ENCODE results near the gene TMEM97. TPM values are rescaled to one million over a fixed set of nuclear protein-coding genes. Genes with fewer than 3 reads are reported as not detected.
A peak's percentile ranks its signal among the peaks of the same experiment; 100 is the strongest.

Gene TMEM97
- total and polyA plus RNA-seq, 4 donors = 45.6 to 56.9 (median 55.1) TPM

- H3K4me1 ChIP-seq (ENCODE audit: control insufficient read depth, insufficient read depth, low read length) = peaks cover 32% of the 10 kb centered on the region
- peaks cover 44% of the 10 kb centered on the region for H3K36me3 ChIP-seq (ENCODE audit: control insufficient read depth, insufficient read depth, low read length)
- H3K27me3 ChIP-seq (ENCODE audit: control insufficient read depth, insufficient read depth, low read length) = no peaks in the 10 kb centered on the region
- no peak overlapping the region for H3K27ac ChIP-seq (ENCODE audit: low read depth, low read length)
- WGBS (ENCODE audit: insufficient coverage) = 83% methylated on average over 10 of the region's 10 CpGs
- no peak for DNase-seq (ENCODE audit: low read depth in 4 of 6, low spot score in 6 of 6)
- no peaks in the 10 kb centered on the region for H3K9me3 ChIP-seq (ENCODE audit: control insufficient read depth, insufficient read depth, low read length)
- no peak overlapping the region for H3K4me3 ChIP-seq (ENCODE audit: low read depth, low read length)
These were observed 50.7 kb downstream of the TMEM97 start for GRCh38 chr17:28369684-28370034.

DNA sequence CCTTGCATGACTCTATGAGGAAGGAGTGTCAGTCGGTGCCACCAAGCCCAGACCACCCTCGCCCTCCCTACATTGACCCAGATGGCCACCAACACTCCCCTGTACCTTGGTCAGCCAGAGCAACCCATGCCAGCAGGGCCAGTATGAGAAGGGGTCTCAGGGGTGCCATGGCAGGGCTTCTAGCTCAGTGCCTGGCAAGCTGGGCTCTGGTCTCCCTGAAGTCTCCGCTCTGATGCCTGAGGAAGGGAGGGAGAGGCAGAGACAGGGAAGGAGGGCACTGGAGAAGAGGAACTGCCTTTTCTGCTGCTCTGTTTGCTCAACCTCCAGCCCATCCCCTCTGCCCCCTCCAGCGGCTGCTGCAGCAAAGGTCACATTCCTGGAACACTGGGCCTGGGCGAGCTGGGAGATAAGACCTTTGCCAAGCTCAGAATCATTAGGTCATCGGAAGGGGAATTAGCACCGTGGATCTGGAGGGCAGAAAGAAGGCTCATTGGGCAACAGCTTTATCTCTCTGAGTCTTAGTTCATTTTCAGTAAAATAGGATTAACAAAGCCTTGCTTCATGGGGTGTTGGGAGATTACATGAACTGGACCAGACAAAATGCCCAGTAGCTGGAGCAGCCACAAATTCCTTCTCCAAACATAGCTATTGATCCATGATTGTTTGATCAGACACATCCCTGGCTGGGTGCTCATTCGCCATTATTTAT, 51.2 kb downstream of the TMEM97 start, which contains the start of gene VTN:
Gene VTN (minus strand): TSS at position 273 of the 709 bp plus-strand sequence. CDS start 104 bp downstream, at position 169.
- no peak for DNase-seq (ENCODE audit: low read depth in 4 of 6, low spot score in 6 of 6)
- Histone ChIP-seq H3K4me1 (ENCODE audit: control insufficient read depth, insufficient read depth, low read length) (peaks cover 34% of the 10 kb centered on the region), H3K9me3 (ENCODE audit: control insufficient read depth, insufficient read depth, low read length) (no peaks in the 10 kb centered on the region), H3K4me3 (ENCODE audit: low read depth, low read length) (peak within 1 kb of the TSS; percentile 73), H3K27ac (ENCODE audit: low read depth, low read length) (peak within 1 kb of the TSS; percentile 82), H3K36me3 (ENCODE audit: control insufficient read depth, insufficient read depth, low read length) (peaks cover 40% of the 10 kb centered on the region), H3K27me3 (ENCODE audit: control insufficient read depth, insufficient read depth, low read length) (no peaks in the 10 kb centered on the region)
- WGBS (ENCODE audit: insufficient coverage) = 48% methylated on average over 5 of the region's 8 CpGs

DNA sequence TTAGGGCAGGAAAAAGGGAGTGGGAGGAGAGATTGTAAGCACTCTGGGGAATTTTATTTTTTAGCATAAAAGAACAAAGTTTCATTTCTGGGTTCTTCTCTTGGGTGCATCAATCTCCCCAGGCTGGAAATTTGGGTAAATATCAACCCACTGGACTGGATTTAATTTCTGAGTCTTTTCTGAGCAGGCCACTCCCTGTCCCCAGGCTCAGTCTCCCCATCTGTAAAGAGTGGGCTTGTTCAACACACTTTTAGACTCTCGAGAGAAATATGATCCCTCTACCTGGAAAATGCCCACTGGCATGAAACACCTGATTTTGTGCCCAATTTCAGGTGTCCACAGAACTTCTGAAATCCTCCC, 51.7 kb downstream of the TMEM97 start:
- Histone ChIP-seq H3K27me3 (ENCODE audit: control insufficient read depth, insufficient read depth, low read length) (no peaks in the 10 kb centered on the region), H3K4me1 (ENCODE audit: control insufficient read depth, insufficient read depth, low read length) (peaks cover 34% of the 10 kb centered on the region), H3K36me3 (ENCODE audit: control insufficient read depth, insufficient read depth, low read length) (peaks cover 35% of the 10 kb centered on the region), H3K9me3 (ENCODE audit: control insufficient read depth, insufficient read depth, low read length) (no peaks in the 10 kb centered on the region), H3K27ac (ENCODE audit: low read depth, low read length) (peak overlapping the region; percentile 82), H3K4me3 (ENCODE audit: low read depth, low read length) (no peak overlapping the region)
- WGBS (ENCODE audit: insufficient coverage) = no CpG with 5 or more reads among the region's 1 CpG
- no peak for DNase-seq (ENCODE audit: low read depth in 4 of 6, low spot score in 6 of 6)

GRCh38 chr17:28371245-28372202, 52.5 kb downstream of the TMEM97 start, which contains the start of gene SARM1:
Gene SARM1, plus strand, starts transcription at chr17:28371694. Its CDS starts 339 bp downstream, at chr17:28372033.
- H3K27me3 ChIP-seq (ENCODE audit: control insufficient read depth, insufficient read depth, low read length) = no peaks in the 10 kb centered on the region
- peak within 1 kb of the TSS; percentile 73 for H3K4me3 ChIP-seq (ENCODE audit: low read depth, low read length)
- peaks cover 34% of the 10 kb centered on the region for H3K4me1 ChIP-seq (ENCODE audit: control insufficient read depth, insufficient read depth, low read length)
- under 1% methylated on average over 72 of the region's 80 CpGs for WGBS (ENCODE audit: insufficient coverage)
- H3K9me3 ChIP-seq (ENCODE audit: control insufficient read depth, insufficient read depth, low read length) = no peaks in the 10 kb centered on the region
- H3K36me3 ChIP-seq (ENCODE audit: control insufficient read depth, insufficient read depth, low read length) = peaks cover 37% of the 10 kb centered on the region
- peak; percentile 58 to 98 (median 80) for DNase-seq (ENCODE audit: low read depth in 4 of 6, low spot score in 6 of 6)
- peak within 1 kb of the TSS; percentile 82 for H3K27ac ChIP-seq (ENCODE audit: low read depth, low read length)

DNA sequence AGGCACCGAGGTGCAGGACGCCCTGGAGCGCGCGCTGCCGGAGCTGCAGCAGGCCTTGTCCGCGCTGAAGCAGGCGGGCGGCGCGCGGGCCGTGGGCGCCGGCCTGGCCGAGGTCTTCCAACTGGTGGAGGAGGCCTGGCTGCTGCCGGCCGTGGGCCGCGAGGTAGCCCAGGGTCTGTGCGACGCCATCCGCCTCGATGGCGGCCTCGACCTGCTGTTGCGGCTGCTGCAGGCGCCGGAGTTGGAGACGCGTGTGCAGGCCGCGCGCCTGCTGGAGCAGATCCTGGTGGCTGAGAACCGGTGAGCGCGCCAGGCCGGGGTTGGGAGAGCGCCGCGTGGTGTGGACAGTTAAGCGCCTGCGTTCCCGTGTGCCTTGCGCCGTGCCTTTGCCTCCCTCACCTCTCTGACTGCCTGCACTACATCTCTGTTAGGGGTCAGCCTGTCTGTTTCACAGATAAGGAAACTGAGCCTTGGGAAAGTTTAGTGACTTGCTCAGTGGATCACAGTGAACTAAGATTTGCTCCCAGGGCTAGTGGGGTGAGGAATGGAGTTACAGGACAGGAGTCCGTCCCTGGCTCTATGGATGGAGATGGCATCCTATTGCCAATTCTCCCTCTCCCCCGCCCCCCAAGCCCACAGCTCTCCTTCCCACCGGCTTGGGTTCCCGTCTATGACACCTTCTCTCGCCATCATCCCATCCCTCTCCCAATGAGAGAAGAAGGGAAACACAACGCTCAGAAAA, 53.4 kb downstream of the TMEM97 start:
- under 1% methylated on average over 48 of the region's 53 CpGs for WGBS (ENCODE audit: insufficient coverage)
- peak overlapping the region; percentile 48 for H3K4me3 ChIP-seq (ENCODE audit: low read depth, low read length)
- peaks cover 34% of the 10 kb centered on the region for H3K4me1 ChIP-seq (ENCODE audit: control insufficient read depth, insufficient read depth, low read length)
- H3K27me3 ChIP-seq (ENCODE audit: control insufficient read depth, insufficient read depth, low read length) = no peaks in the 10 kb centered on the region
- H3K27ac ChIP-seq (ENCODE audit: low read depth, low read length) = no peak overlapping the region
- no peaks in the 10 kb centered on the region for H3K9me3 ChIP-seq (ENCODE audit: control insufficient read depth, insufficient read depth, low read length)
- peaks cover 31% of the 10 kb centered on the region for H3K36me3 ChIP-seq (ENCODE audit: control insufficient read depth, insufficient read depth, low read length)
- peak in 3 of 6 donors; percentile 25 to 70 (median 62) for DNase-seq (ENCODE audit: low read depth in 4 of 6, low spot score in 6 of 6)

GRCh38 chr17:28372945-28373274, 53.9 kb downstream of the TMEM97 start:
- WGBS (ENCODE audit: insufficient coverage) = 69% methylated on average over 4 of the region's 6 CpGs
- Histone ChIP-seq H3K4me3 (ENCODE audit: low read depth, low read length) (peak overlapping the region; percentile 48), H3K27me3 (ENCODE audit: control insufficient read depth, insufficient read depth, low read length) (no peaks in the 10 kb centered on the region), H3K27ac (ENCODE audit: low read depth, low read length) (no peak overlapping the region), H3K4me1 (ENCODE audit: control insufficient read depth, insufficient read depth, low read length) (peaks cover 34% of the 10 kb centered on the region), H3K9me3 (ENCODE audit: control insufficient read depth, insufficient read depth, low read length) (no peaks in the 10 kb centered on the region), H3K36me3 (ENCODE audit: control insufficient read depth, insufficient read depth, low read length) (peaks cover 28% of the 10 kb centered on the region)
- no peak for DNase-seq (ENCODE audit: low read depth in 4 of 6, low spot score in 6 of 6)

Other genes starting within 250 kb of the TMEM97 start
- gene IFT20, start 16.3 kb downstream of the TMEM97 start, total RNA-seq = 10 to 100 TPM; 44.6 to 67.9 TPM
- gene IFT20, start 16.3 kb downstream of the TMEM97 start, polyA plus RNA-seq (ENCODE audit: insufficient read length in 2 of 2) = 10 to 100 TPM; 64.1 to 84.1 TPM
- gene TNFAIP1, start 16.6 kb downstream of the TMEM97 start, total RNA-seq = 10 to 100 TPM; 25.1 to 48.5 TPM
- 10 to 100 TPM; 54.7 to 56.0 TPM for gene TNFAIP1, start 16.6 kb downstream of the TMEM97 start, polyA plus RNA-seq (ENCODE audit: insufficient read length in 2 of 2)
- 10 to 100 TPM; 40.3 to 84.4 TPM for gene POLDIP2, start 38.3 kb downstream of the TMEM97 start, total RNA-seq
- gene POLDIP2, start 38.3 kb downstream of the TMEM97 start, polyA plus RNA-seq (ENCODE audit: insufficient read length in 2 of 2) = 10 to 100 TPM; 87.2 to 89.1 TPM
- gene SEBOX, start 46.0 kb downstream of the TMEM97 start, total RNA-seq = not detected
- under 1 TPM in 1 of 2 donors, not detected in 1; 0.32 TPM for gene SEBOX, start 46.0 kb downstream of the TMEM97 start, polyA plus RNA-seq (ENCODE audit: insufficient read length in 2 of 2)
- 1 to 10 TPM in 1 of 2 donors, under 1 TPM in 1; 0.40 to 3.0 TPM for gene VTN, start 51.1 kb downstream of the TMEM97 start, total RNA-seq
- 1 to 10 TPM; 2.1 to 2.9 TPM for gene VTN, start 51.1 kb downstream of the TMEM97 start, polyA plus RNA-seq (ENCODE audit: insufficient read length in 2 of 2)
- gene SARM1, start 52.5 kb downstream of the TMEM97 start, total RNA-seq = 10 to 100 TPM; 13.1 to 17.0 TPM
- 10 to 100 TPM; 51.5 to 52.0 TPM for gene SARM1, start 52.5 kb downstream of the TMEM97 start, polyA plus RNA-seq (ENCODE audit: insufficient read length in 2 of 2)
- gene SLC46A1, start 87.0 kb downstream of the TMEM97 start, total RNA-seq = 10 to 100 TPM; 10.2 to 17.8 TPM
- gene SLC46A1, start 87.0 kb downstream of the TMEM97 start, polyA plus RNA-seq (ENCODE audit: insufficient read length in 2 of 2) = 10 to 100 TPM; 26.2 to 32.5 TPM
- gene SLC13A2, start 154.4 kb downstream of the TMEM97 start, total RNA-seq = under 1 TPM in 1 of 2 donors, not detected in 1; 0.06 TPM
- under 1 TPM; 0.10 to 0.27 TPM for gene SLC13A2, start 154.4 kb downstream of the TMEM97 start, polyA plus RNA-seq (ENCODE audit: insufficient read length in 2 of 2)
- gene FOXN1, start 187.1 kb downstream of the TMEM97 start, total RNA-seq = not detected
- not detected for gene FOXN1, start 187.1 kb downstream of the TMEM97 start, polyA plus RNA-seq (ENCODE audit: insufficient read length in 2 of 2)
- gene UNC119, start 233.4 kb downstream of the TMEM97 start, total RNA-seq = 10 to 100 TPM; 33.1 to 58.9 TPM
- 10 to 100 TPM; 79.0 to 85.8 TPM for gene UNC119, start 233.4 kb downstream of the TMEM97 start, polyA plus RNA-seq (ENCODE audit: insufficient read length in 2 of 2)